ENCODE data around the gene AGMO. TPM values are rescaled to one million over a fixed set of nuclear protein-coding genes. Genes with fewer than 3 reads are reported as not detected.

AGMO gene
- total and polyA plus RNA-seq, 2 of the 8 experiments (the other 6 are each of a cell fraction or from before 2014, with no cell fraction given), result 0.22 to 0.45 TPM

GRCh38 chr7:15478401-15478800 is 83.4 kb downstream of the AGMO start:
- no peak overlapping the region for H2BK20ac ChIP-seq (ENCODE audit: low read length)
- H3K79me2 ChIP-seq (ENCODE audit: control insufficient read depth in 1 of 2, insufficient read depth in 2 of 2, low read length in 2 of 2), result no peaks in the 10 kb centered on the region
- no peak overlapping the region for H2BK15ac ChIP-seq (ENCODE audit: low read length)
- no peak overlapping the region for H3K4me3 ChIP-seq (ENCODE audit: extremely low read depth in 1 of 4, insufficient read depth in 2 of 4, low read depth in 3 of 4, low read length in 4 of 4)
- no peak overlapping the region for H3K18ac ChIP-seq (ENCODE audit: extremely low read depth, low read length)
- no peak for FAIRE-seq
- H2BK5ac ChIP-seq (ENCODE audit: low read depth, low read length), result no peak overlapping the region
- ChIA-PET CTCF (ENCODE audit: partially characterized antibody) (interaction anchor here (1.7 kb wide), 1 partner anchor 13 kb away, joined by 5 read pairs; no protein-coding TSS in a partner anchor), POLR2A (ENCODE audit: partially characterized antibody) (no interaction called here)
- no peak overlapping the region for H3K27ac ChIP-seq (ENCODE audit: low read depth, low read length)
- H4K91ac ChIP-seq (replicated peaks; ENCODE audit: insufficient read length, low read length), result no peak overlapping the region
- no peak overlapping the region for H2BK120ac ChIP-seq (replicated peaks; ENCODE audit: low read depth, low read length)
- TF ChIP-seq CREB1 (IDR thresholded peaks at IDR 0.05), result no peak
- no peak for TF ChIP-seq NRF1 (IDR thresholded peaks at IDR 0.05; ENCODE audit: low read depth, low read length)
- TF ChIP-seq HDAC2 (IDR thresholded peaks at IDR 0.05; ENCODE audit: borderline replicate concordance in 1 of 2, low read depth in 2 of 2, low read length in 2 of 2), result no peak
- TF ChIP-seq KDM1A (IDR thresholded peaks at IDR 0.05; ENCODE audit: borderline replicate concordance, low read length), result no peak
- H2BK12ac ChIP-seq (ENCODE audit: low read depth, low read length), result no peak overlapping the region
- H3K36me3 ChIP-seq (ENCODE audit: control insufficient read depth in 2 of 4, insufficient read depth in 4 of 4, low read length in 3 of 4), result no peaks in the 10 kb centered on the region
- H3K79me1 ChIP-seq (ENCODE audit: low read depth, low read length), result no peaks in the 10 kb centered on the region
- H2AK5ac ChIP-seq (ENCODE audit: low read depth, low read length), result no peak overlapping the region
- no peaks in the 10 kb centered on the region for H4K20me1 ChIP-seq (replicated peaks in 1 of 2; ENCODE audit: control insufficient read depth in 1 of 2, insufficient read depth in 2 of 2, low read length in 2 of 2)
- no peak overlapping the region for H3K9ac ChIP-seq (replicated peaks in 1 of 4; ENCODE audit: extremely low read depth in 1 of 4, low read depth in 3 of 4, low read length in 3 of 4)
- H3K14ac ChIP-seq (ENCODE audit: insufficient read length), result no peak overlapping the region
- 94% methylated on average over 4 of the region's 4 CpGs; no CpG with 5 or more reads in 1 of the 2 experiments for WGBS, 2 experiments (ENCODE audit: extremely low coverage in 1 of 2, insufficient coverage in 1 of 2, insufficient read length in 1 of 2, insufficient replicate concordance in 2 of 2, low coverage in 1 of 2, low lambda C conversion rate in 2 of 2, missing lambda C conversion rate in 1 of 2)
- H3K23ac ChIP-seq (ENCODE audit: insufficient read length), result no peak overlapping the region
- no peaks in the 10 kb centered on the region for H3K27me3 ChIP-seq (replicated peaks in 1 of 4; ENCODE audit: control insufficient read depth in 3 of 4, extremely low read depth in 1 of 4, insufficient read depth in 3 of 4, low read length in 3 of 4)
- H2AFZ ChIP-seq (ENCODE audit: low read length), result no peak overlapping the region
- H4K8ac ChIP-seq (ENCODE audit: extremely low read depth, insufficient read depth, low read length), result no peak overlapping the region
- H3K23me2 ChIP-seq (ENCODE audit: low read depth, low read length), result no peaks in the 10 kb centered on the region
- no peak overlapping the region for H3K4me2 ChIP-seq (ENCODE audit: insufficient read depth in 1 of 2, low read depth in 2 of 2, low read length in 2 of 2)
- no peaks in the 10 kb centered on the region for H3K4me1 ChIP-seq (replicated peaks in 1 of 4; ENCODE audit: control insufficient read depth in 3 of 4, insufficient read depth in 4 of 4, low read length in 3 of 4)
- H3K4ac ChIP-seq (replicated peaks; ENCODE audit: insufficient read length, low read depth, low read length), result no peak overlapping the region
- no peak overlapping the region for H4K5ac ChIP-seq (ENCODE audit: insufficient read length, low read depth, low read length)
- no peaks in the 10 kb centered on the region for H3K9me3 ChIP-seq (ENCODE audit: insufficient read depth in 2 of 2, low read depth in 1 of 2, low read length in 1 of 2)
- DNase-seq (ENCODE audit: low read depth in 1 of 2, low spot score in 2 of 2), result no peak
- no peak overlapping the region for H3K56ac ChIP-seq (replicated peaks; ENCODE audit: insufficient read length, low read depth, low read length)
